ENCODE measurements around the gene PIK3CB. TPM values are rescaled to one million over a fixed set of nuclear protein-coding genes. Genes with fewer than 3 reads are reported as not detected.

The PIK3CB gene
- total and polyA plus RNA-seq, 4 donors: 4.7 to 15.9 (median 11.1) TPM

DNA sequence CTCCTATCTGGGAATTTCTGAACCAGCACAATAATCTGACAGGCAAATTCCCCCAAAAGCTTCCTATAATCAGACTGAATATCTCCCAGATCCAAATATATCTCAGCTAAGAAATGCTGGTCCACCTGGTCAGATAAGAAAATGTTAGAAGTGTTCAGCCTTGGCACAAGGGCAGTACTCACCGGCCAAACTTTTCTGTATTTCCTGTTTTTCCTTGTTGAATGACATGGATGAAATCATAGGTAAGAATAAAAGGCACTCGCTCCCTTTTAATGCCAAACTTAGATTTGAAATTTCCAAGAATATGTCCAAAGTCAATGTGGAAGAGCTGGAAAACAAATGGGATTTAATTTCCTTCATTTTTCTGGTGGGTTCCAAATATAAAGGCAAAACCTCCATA is 177.2 kb downstream of the PIK3CB start:
- 90% methylated on average over 2 of the region's 2 CpGs for whole genome bisulfite sequencing
- Histone ChIP-seq H3K9me3 (ENCODE audit: control insufficient read depth in 4 of 4, low read length in 3 of 4) (no peaks in the 10 kb centered on the region), H3K27ac (ENCODE audit: low read depth in 1 of 2, low read length in 2 of 2) (no peak overlapping the region), H3K9ac (ENCODE audit: low read depth in 1 of 2, low read length in 2 of 2) (no peak overlapping the region), H3K4me1 (ENCODE audit: control insufficient read depth in 4 of 4, insufficient read depth in 4 of 4, low read length in 3 of 4) (no peaks in the 10 kb centered on the region), H3K4me3 (ENCODE audit: low read depth in 1 of 3, low read length in 3 of 3) (no peak overlapping the region), H3K36me3 (ENCODE audit: control insufficient read depth in 4 of 4, insufficient read depth in 3 of 4, low read depth in 1 of 4, low read length in 3 of 4) (peaks cover 0 to 18% (median 17%) of the 10 kb centered on the region in 4 donors), H3K27me3 (ENCODE audit: control insufficient read depth in 4 of 4, insufficient read depth in 4 of 4, low read length in 3 of 4) (no peaks in the 10 kb centered on the region)
- DNase-seq (ENCODE audit: low spot score): no peak
- TF ChIP-seq REST (IDR thresholded peaks at IDR 0.05) (no peak), NR2F2 (IDR thresholded peaks at IDR 0.05) (no peak), MAX (IDR thresholded peaks at IDR 0.05) (no peak), JUND (IDR thresholded peaks at IDR 0.05) (no peak), ATF3 (IDR thresholded peaks at IDR 0.05) (no peak), EGR1 (IDR thresholded peaks at IDR 0.05; ENCODE audit: low read depth in 2 of 2) (no peak), HNF4A (conservative IDR thresholded peaks at IDR 0.05) (no peak), RXRA (IDR thresholded peaks at IDR 0.05) (no peak)

- no peaks in the 10 kb centered on the region for H3K4me1 ChIP-seq (ENCODE audit: control insufficient read depth in 4 of 4, insufficient read depth in 4 of 4, low read length in 3 of 4)
- no peak overlapping the region for H3K9ac ChIP-seq (ENCODE audit: low read depth in 1 of 2, low read length in 2 of 2)
- H3K9me3 ChIP-seq (ENCODE audit: control insufficient read depth in 4 of 4, low read length in 3 of 4): peaks cover 0 to 4% (median 0%) of the 10 kb centered on the region in 4 donors
- H3K36me3 ChIP-seq (ENCODE audit: control insufficient read depth in 4 of 4, insufficient read depth in 3 of 4, low read depth in 1 of 4, low read length in 3 of 4): peaks cover 12 to 33% (median 27%) of the 10 kb centered on the region in 4 donors
- H3K27ac ChIP-seq (ENCODE audit: low read depth in 1 of 2, low read length in 2 of 2): no peak overlapping the region
- no peaks in the 10 kb centered on the region for H3K27me3 ChIP-seq (ENCODE audit: control insufficient read depth in 4 of 4, insufficient read depth in 4 of 4, low read length in 3 of 4)
- no peak for DNase-seq (ENCODE audit: low spot score)
- no peak for TF ChIP-seq EGR1 (IDR thresholded peaks at IDR 0.05; ENCODE audit: low read depth in 2 of 2)
- no peak for TF ChIP-seq NR2F2 (IDR thresholded peaks at IDR 0.05)
- TF ChIP-seq YY1 (IDR thresholded peaks at IDR 0.05): no peak
- TF ChIP-seq CTCF (IDR thresholded peaks at IDR 0.05; ENCODE audit: low read depth, low read length, missing input control): no peak
- no peak for TF ChIP-seq REST (IDR thresholded peaks at IDR 0.05)
- TF ChIP-seq ATF3 (IDR thresholded peaks at IDR 0.05): no peak
- TF ChIP-seq SP1 (IDR thresholded peaks at IDR 0.05): no peak
- no peak for TF ChIP-seq RAD21 (IDR thresholded peaks at IDR 0.05)
- TF ChIP-seq MAX (IDR thresholded peaks at IDR 0.05): no peak
- TF ChIP-seq HNF4G (IDR thresholded peaks at IDR 0.05): no peak
- TF ChIP-seq RXRA (IDR thresholded peaks at IDR 0.05): no peak
- no peak for TF ChIP-seq FOXA1 (IDR thresholded peaks at IDR 0.05)
- TF ChIP-seq, protein P1, sequence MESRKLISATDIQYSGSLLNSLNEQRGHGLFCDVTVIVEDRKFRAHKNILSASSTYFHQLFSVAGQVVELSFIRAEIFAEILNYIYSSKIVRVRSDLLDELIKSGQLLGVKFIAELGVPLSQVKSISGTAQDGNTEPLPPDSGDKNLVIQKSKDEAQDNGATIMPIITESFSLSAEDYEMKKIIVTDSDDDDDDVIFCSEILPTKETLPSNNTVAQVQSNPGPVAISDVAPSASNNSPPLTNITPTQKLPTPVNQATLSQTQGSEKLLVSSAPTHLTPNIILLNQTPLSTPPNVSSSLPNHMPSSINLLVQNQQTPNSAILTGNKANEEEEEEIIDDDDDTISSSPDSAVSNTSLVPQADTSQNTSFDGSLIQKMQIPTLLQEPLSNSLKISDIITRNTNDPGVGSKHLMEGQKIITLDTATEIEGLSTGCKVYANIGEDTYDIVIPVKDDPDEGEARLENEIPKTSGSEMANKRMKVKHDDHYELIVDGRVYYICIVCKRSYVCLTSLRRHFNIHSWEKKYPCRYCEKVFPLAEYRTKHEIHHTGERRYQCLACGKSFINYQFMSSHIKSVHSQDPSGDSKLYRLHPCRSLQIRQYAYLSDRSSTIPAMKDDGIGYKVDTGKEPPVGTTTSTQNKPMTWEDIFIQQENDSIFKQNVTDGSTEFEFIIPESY (IDR thresholded peaks at IDR 0.05): no peak
- no peak for TF ChIP-seq GABPA (IDR thresholded peaks at IDR 0.05 in 1 of 2, conservative IDR thresholded peaks at IDR 0.05 in 1 of 2)
- TF ChIP-seq JUND (IDR thresholded peaks at IDR 0.05): no peak
- no peak overlapping the region for H3K4me3 ChIP-seq (ENCODE audit: low read depth in 1 of 3, low read length in 3 of 3)
These were observed 181.2 kb downstream of the PIK3CB start for GRCh38 chr3:138653567-138653966.

Measured in liver (tissue), 9 donors.